Fibroblast of villous mesenchyme (primary cell): Measurements from ENCODE around the gene SFTPB. TPM values are rescaled to one million over a fixed set of nuclear protein-coding genes. Genes with fewer than 3 reads are reported as not detected.
A peak's percentile ranks its signal among the peaks of the same experiment; 100 is the strongest.
"Not testable (repeated sequence)": the region's sequence is repeated elsewhere in the genome, so short reads cannot be mapped to it uniquely, and the experiment has no call there.

Source experiments
- DNase-seq: peaks from one replicate; pipeline ENCODE4 v3.0.0-alpha.2; 2010; ENCODE audit warnings: low read depth
- H3K4me3 ChIP-seq: 2 replicates; pipeline ENCODE4 v1.5.1; 2011; ENCODE audit warnings: low read depth, mild to moderate bottlenecking, low read length
- total RNA-seq: library from RNA; depleted of rRNA; stranded (reverse); fragments of >200 nt; gene quantifications from 2 replicates; pipeline ENCODE4 v1.2.3, GENCODE V29; 2012
- TF ChIP-seq, protein P1 (sequence below): IDR thresholded peaks from 2 replicates; pipeline ENCODE4 v1.5.1; 2012; ENCODE audit warnings: low read depth, mild to moderate bottlenecking, low read length; ENCODE audit not compliant: insufficient read depth

SFTPB gene
- not detected in 2 replicates for total RNA-seq

- peak; percentile 61 for DNase-seq
- TF ChIP-seq, protein P1, sequence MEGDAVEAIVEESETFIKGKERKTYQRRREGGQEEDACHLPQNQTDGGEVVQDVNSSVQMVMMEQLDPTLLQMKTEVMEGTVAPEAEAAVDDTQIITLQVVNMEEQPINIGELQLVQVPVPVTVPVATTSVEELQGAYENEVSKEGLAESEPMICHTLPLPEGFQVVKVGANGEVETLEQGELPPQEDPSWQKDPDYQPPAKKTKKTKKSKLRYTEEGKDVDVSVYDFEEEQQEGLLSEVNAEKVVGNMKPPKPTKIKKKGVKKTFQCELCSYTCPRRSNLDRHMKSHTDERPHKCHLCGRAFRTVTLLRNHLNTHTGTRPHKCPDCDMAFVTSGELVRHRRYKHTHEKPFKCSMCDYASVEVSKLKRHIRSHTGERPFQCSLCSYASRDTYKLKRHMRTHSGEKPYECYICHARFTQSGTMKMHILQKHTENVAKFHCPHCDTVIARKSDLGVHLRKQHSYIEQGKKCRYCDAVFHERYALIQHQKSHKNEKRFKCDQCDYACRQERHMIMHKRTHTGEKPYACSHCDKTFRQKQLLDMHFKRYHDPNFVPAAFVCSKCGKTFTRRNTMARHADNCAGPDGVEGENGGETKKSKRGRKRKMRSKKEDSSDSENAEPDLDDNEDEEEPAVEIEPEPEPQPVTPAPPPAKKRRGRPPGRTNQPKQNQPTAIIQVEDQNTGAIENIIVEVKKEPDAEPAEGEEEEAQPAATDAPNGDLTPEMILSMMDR, result no peak
- H3K4me3 ChIP-seq, result no peak within 1 kb of the TSS
Observed at GRCh38 chr2:85668009-85668856, at the start of gene SFTPB. SFTPB (minus strand) TSS chr2:85668199; CDS start chr2:85668183, 16 bp downstream.

DNA sequence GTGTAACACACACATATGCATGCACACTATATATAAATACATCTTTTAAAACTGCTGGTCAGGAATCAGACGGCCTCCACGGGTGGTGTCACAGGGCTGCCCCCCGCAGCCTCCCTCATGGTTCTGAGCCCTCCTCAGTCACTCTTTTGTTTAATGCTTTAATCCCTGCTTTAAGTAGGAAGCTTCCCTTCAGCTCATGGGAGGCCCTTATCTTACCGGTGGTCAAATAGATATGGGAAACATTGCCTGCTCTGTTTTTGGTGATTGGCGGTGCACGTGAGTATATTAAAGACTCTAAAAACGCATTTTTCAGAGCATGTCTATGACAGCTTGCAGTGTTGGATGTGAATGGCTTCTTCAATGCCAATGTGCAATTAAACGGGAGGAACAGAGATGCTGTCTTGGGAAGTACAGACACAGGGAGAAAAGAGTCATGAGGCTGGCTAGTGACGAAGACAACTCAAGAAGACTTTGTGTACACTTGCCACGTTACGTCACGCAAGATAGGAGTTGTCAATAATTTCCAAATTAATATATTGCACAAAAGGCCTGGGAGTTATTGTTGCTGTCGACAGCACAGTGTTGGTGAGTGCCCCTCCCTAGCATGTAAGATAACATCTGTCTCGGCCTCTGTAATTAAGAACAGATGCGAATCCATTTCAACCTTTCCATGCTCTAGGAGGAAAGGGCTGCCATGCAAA is 49.5 kb upstream of the SFTPB start:
- no peak overlapping the region for H3K4me3 ChIP-seq
- TF ChIP-seq, protein P1, result no peak
- peak; percentile 92 for DNase-seq

DNA sequence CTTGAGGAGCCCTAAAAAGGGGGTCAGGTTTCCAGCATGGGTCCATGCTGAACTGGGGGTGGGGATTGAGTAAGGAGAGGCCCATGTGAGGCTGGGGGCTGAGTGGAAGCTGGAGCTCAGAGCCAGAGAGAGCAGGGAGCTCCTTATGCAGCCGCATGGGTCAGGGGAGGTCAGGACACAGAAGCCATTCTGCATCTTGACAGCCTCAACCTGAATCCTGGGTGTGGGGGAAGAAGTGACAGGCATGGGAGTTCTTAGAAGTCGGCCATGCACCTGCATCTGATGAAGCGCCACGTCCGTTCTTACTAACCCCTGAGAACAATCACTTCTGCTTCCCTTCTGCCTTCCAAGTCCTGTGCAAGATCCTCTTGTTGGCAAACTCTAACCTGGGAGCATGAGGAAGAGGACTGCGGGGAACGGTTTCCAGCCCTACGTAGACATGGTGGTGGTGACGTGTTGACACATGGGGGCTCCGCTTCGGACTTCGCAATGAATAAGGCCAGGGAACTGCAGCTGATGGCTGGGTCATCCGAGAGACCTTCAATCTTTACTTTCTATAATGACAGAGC is 48.4 kb upstream of the SFTPB start:
- TF ChIP-seq, protein P1, result no peak
- DNase-seq, result no peak
- H3K4me3 ChIP-seq, result no peak overlapping the region

DNA sequence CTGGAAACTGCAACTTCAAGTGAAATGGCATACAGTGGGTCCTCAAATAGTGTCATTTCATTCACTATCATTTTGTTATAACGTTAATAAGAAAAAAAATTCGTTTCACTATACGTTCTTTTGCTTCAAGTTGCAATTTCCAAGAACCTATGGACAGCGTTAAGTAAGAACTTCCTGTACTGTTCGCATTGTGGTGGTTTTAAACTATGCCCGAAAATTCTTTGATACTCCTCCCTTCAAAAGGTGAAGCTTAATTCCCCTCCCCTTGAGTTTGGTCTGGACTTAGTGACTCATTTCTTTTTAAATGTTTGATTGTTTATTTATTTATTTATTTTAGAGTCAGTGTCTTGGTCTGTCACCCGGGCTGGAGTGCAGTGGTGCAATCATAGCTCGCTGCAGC is 46.8 kb upstream of the SFTPB start:
- no peak for DNase-seq
- TF ChIP-seq, protein P1, result no peak
- no peak overlapping the region for H3K4me3 ChIP-seq

- DNase-seq, H3K4me3 ChIP-seq: not testable (repeated sequence)
Observed at GRCh38 chr2:85714421-85714820, 46.4 kb upstream of the SFTPB start.

DNA sequence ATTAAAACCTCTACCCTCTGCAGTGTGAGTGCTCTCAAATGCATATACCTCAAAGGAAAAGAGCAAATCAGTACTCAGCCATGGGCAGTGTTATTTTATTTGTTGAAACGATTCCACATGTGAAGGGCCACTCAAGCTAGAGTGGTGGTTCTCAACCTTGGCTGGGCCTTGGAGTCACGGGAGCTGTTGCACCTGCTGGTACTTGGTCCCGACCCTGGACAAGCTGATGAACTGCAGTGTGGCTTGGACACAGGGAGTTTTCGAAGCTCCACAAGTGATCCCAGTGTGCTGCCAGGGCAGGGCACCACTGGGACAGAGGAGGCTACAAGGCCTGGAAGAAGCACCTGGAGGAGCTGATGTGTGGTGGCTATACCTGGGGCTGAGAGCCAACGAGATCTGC is 45.8 kb upstream of the SFTPB start:
- TF ChIP-seq, protein P1, result no peak
- DNase-seq, result no peak

DNA sequence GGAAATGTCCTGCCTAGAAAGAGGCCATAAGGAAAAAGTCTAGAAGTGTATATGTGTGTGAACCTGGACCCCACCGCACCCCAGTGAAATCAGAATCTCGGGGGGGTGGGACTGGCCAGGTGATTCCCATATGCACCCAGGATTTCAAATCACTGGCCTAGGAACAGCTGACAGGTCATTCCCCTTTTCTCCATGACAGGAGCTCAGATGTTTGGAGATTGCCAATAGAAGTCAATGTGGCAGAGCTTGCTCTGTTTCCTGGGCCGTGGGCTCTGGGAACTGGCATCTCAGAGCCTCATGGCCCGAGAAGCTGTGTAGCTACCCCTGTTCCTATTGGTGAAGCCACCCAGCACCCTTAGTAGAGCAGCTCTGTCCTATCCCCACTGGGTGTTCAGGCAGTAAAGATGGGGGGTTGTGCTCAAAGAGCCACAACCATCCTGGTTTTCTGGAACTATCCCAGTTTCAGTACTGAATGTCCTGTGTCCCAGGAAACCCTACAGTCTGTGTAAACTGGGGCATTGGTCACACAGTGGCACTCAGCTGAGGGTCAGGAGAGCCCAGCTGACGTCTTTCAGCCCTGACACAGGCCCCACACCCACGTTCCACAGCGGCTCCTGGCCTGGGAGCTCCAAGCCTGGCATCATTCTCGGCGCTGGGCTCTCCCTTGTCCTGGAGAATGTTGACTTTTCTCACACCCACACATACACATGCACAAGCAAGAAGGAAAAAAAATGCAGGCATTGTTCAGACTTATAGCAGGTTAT is 45.0 kb upstream of the SFTPB start:
- DNase-seq, result peak; percentile 73
- TF ChIP-seq, protein P1, result no peak
- no peak overlapping the region for H3K4me3 ChIP-seq

More for the DNA sequence above, 45.8 kb upstream of the SFTPB start:
- no peak overlapping the region for H3K4me3 ChIP-seq
